Omental fat pad (tissue), 4 donors: ENCODE data around the gene ESYT1. TPM values are rescaled to one million over a fixed set of nuclear protein-coding genes. Genes with fewer than 3 reads are reported as not detected.

Source experiments
- ATAC-seq: fragments of 150-250 bp; one replicate; pipeline ENCODE4 v1.9.1; 2016; ENCODE audit warnings: mild to moderate bottlenecking, moderate library complexity; ENCODE audit not compliant: low FRiP score
- DNase-seq: peaks from one replicate; pipeline ENCODE4 v3.0.0-alpha.2; 2019; ENCODE audit warnings: low spot score
- CTCF ChIP-seq, 3 donors: fragments of 450-650 bp; IDR thresholded peaks; one replicate each; pipeline ENCODE4 v1.5.1; 2016 to 2017; ENCODE audit warnings: antibody characterized with exemption in 3 of 3, mild to moderate bottlenecking in 3 of 3, moderate library complexity in 2 of 3
- total RNA-seq, 4 donors: library from RNA; depleted of rRNA; stranded (reverse); fragments of >200 nt; gene quantifications; one replicate each; pipeline ENCODE4 v1.1.0, GENCODE V29; 2016

The ESYT1 gene
- total RNA-seq, 4 donors from 2014 or later = 129 to 447 (median 345) TPM

GRCh38 chr12:56081393-56082347 lies 46.4 kb upstream of the ESYT1 start:
- no peak for TF ChIP-seq CTCF (IDR thresholded peaks at IDR 0.05)
- ATAC-seq = no peak
- DNase-seq = no peak

GRCh38 chr12:56082382-56082781 lies 45.7 kb upstream of the ESYT1 start:
- DNase-seq = no peak
- no peak for ATAC-seq
- TF ChIP-seq CTCF (IDR thresholded peaks at IDR 0.05) = no peak

- DNase-seq (no peak), ATAC-seq (no peak)
- no peak for TF ChIP-seq CTCF (IDR thresholded peaks at IDR 0.05)
Observed at GRCh38 chr12:56082967-56083366, 45.1 kb upstream of the ESYT1 start.

- ATAC-seq = no peak
- no peak for DNase-seq
- TF ChIP-seq CTCF (IDR thresholded peaks at IDR 0.05) = no peak
Observed at GRCh38 chr12:56084958-56085543, 43.0 kb upstream of the ESYT1 start.

GRCh38 chr12:56086096-56086495 lies 42.0 kb upstream of the ESYT1 start:
- no peak for ATAC-seq
- DNase-seq = no peak
- no peak for TF ChIP-seq CTCF (IDR thresholded peaks at IDR 0.05)

- no peak for DNase-seq
- TF ChIP-seq CTCF (IDR thresholded peaks at IDR 0.05) = no peak
- no peak for ATAC-seq
Observed at GRCh38 chr12:56086608-56087007, 41.5 kb upstream of the ESYT1 start.
